ENCODE results near the gene TIMD4. TPM values are rescaled to one million over a fixed set of nuclear protein-coding genes. Genes with fewer than 3 reads are reported as not detected.

Gene TIMD4
- total RNA-seq, 2 donors from 2014 or later = 7.6 TPM; not detected in 1

- H3K4me3 ChIP-seq = no peak overlapping the region
- no peaks in the 10 kb centered on the region for H3K9me3 ChIP-seq
- H3K27ac ChIP-seq = no peak overlapping the region
- no peak for DNase-seq (ENCODE audit: low spot score)
- H3K36me3 ChIP-seq = no peaks in the 10 kb centered on the region
- H3K4me1 ChIP-seq (ENCODE audit: control insufficient read depth in 1 of 2, low read depth in 2 of 2) = no peaks in the 10 kb centered on the region
- no peak for TF ChIP-seq CTCF (IDR thresholded peaks at IDR 0.05)
- H3K27me3 ChIP-seq (replicated peaks; ENCODE audit: insufficient read depth) = no peaks in the 10 kb centered on the region
- no peak for ATAC-seq (ENCODE audit: insufficient number of reproducible peaks, low FRiP score, low read depth)
Measured at GRCh38 chr5:156906807-156907206, 56.2 kb downstream of the TIMD4 start.

- TF ChIP-seq CTCF (IDR thresholded peaks at IDR 0.05) = no peak
- no peak for DNase-seq (ENCODE audit: low spot score)
- Histone ChIP-seq H3K4me1 (ENCODE audit: control insufficient read depth in 1 of 2, low read depth in 2 of 2) (no peaks in the 10 kb centered on the region), H3K9me3 (no peaks in the 10 kb centered on the region), H3K27ac (no peak overlapping the region), H3K27me3 (replicated peaks; ENCODE audit: insufficient read depth) (no peaks in the 10 kb centered on the region), H3K36me3 (no peaks in the 10 kb centered on the region), H3K4me3 (no peak overlapping the region)
- no peak for ATAC-seq (ENCODE audit: insufficient number of reproducible peaks, low FRiP score, low read depth)
Measured at GRCh38 chr5:156896546-156896945, 66.5 kb downstream of the TIMD4 start.

GRCh38 chr5:156893517-156893916 is 69.5 kb downstream of the TIMD4 start:
- no peaks in the 10 kb centered on the region for H3K9me3 ChIP-seq
- H3K27ac ChIP-seq = no peak overlapping the region
- H3K4me1 ChIP-seq (ENCODE audit: control insufficient read depth in 1 of 2, low read depth in 2 of 2) = no peaks in the 10 kb centered on the region
- H3K27me3 ChIP-seq (replicated peaks; ENCODE audit: insufficient read depth) = no peaks in the 10 kb centered on the region
- no peak for ATAC-seq (ENCODE audit: insufficient number of reproducible peaks, low FRiP score, low read depth)
- TF ChIP-seq CTCF (IDR thresholded peaks at IDR 0.05) = no peak
- no peaks in the 10 kb centered on the region for H3K36me3 ChIP-seq
- no peak overlapping the region for H3K4me3 ChIP-seq
- no peak for DNase-seq (ENCODE audit: low spot score)

GRCh38 chr5:156892864-156893263 is 70.2 kb downstream of the TIMD4 start:
- no peak overlapping the region for H3K27ac ChIP-seq
- TF ChIP-seq CTCF (IDR thresholded peaks at IDR 0.05) = no peak
- no peaks in the 10 kb centered on the region for H3K4me1 ChIP-seq (ENCODE audit: control insufficient read depth in 1 of 2, low read depth in 2 of 2)
- H3K9me3 ChIP-seq = no peaks in the 10 kb centered on the region
- no peak overlapping the region for H3K4me3 ChIP-seq
- no peaks in the 10 kb centered on the region for H3K27me3 ChIP-seq (replicated peaks; ENCODE audit: insufficient read depth)
- ATAC-seq (ENCODE audit: insufficient number of reproducible peaks, low FRiP score, low read depth) = no peak
- no peaks in the 10 kb centered on the region for H3K36me3 ChIP-seq
- DNase-seq (ENCODE audit: low spot score) = no peak

- ATAC-seq (ENCODE audit: insufficient number of reproducible peaks, low FRiP score, low read depth) = no peak
Measured at GRCh38 chr5:156892223-156892622, 70.8 kb downstream of the TIMD4 start.

More at GRCh38 chr5:156892223-156892622, 70.8 kb downstream of the TIMD4 start:
- H3K27me3 ChIP-seq (replicated peaks; ENCODE audit: insufficient read depth) = no peaks in the 10 kb centered on the region
- TF ChIP-seq CTCF (IDR thresholded peaks at IDR 0.05) = no peak
- no peaks in the 10 kb centered on the region for H3K4me1 ChIP-seq (ENCODE audit: control insufficient read depth in 1 of 2, low read depth in 2 of 2)
- H3K4me3 ChIP-seq = no peak overlapping the region
- H3K36me3 ChIP-seq = no peaks in the 10 kb centered on the region
- no peak overlapping the region for H3K27ac ChIP-seq
- DNase-seq (ENCODE audit: low spot score) = no peak
- H3K9me3 ChIP-seq = no peaks in the 10 kb centered on the region

Measured in thoracic aorta (tissue), 2 donors.